Uterus (tissue), 4 donors: ENCODE measurements around the gene ACVR1. TPM values are rescaled to one million over a fixed set of nuclear protein-coding genes. Genes with fewer than 3 reads are reported as not detected.

Experiments
- DNase-seq, 2 donors: peaks; one replicate each; pipeline ENCODE4 v3.0.0-alpha.2; 2019 to 2020
- H3K27ac ChIP-seq, 2 donors: fragments of 200-600 bp; sonication (generic); 1 replicate in 1 of 2; 2 replicates in 1 of 2; pipeline ENCODE4 v1.5.1; 2016 to 2018
- H3K27me3 ChIP-seq, 2 donors: fragments of 200-600 bp; sonication (generic); one replicate each; pipeline ENCODE4 v1.5.1; 2018 to 2019; ENCODE audit warnings: control low read depth in 1 of 2
- H3K36me3 ChIP-seq, 2 donors: fragments of 200-600 bp; sonication (generic); one replicate each; pipeline ENCODE4 v1.5.1; 2019; ENCODE audit warnings: control low read depth in 1 of 2
- H3K4me1 ChIP-seq, 2 donors: fragments of 200-600 bp; sonication (generic); one replicate each; pipeline ENCODE4 v1.5.1; 2018 to 2019; ENCODE audit warnings: control low read depth in 1 of 2
- H3K4me3 ChIP-seq, 2 donors: fragments of 200-600 bp; sonication (generic); 1 replicate in 1 of 2; 2 replicates in 1 of 2; pipeline ENCODE4 v1.5.1; 2018 to 2019; ENCODE audit warnings: mild to moderate bottlenecking in 1 of 2
- H3K9me3 ChIP-seq, 2 donors: fragments of 200-600 bp; sonication (generic); one replicate each; pipeline ENCODE4 v1.5.1; 2019; ENCODE audit warnings: control low read depth in 1 of 2
- POLR2A ChIP-seq, 2 donors: fragments of 450-650 bp; IDR thresholded peaks; one replicate each; pipeline ENCODE4 v1.6.1; 2016; ENCODE audit warnings: antibody characterized with exemption in 2 of 2, mild to moderate bottlenecking in 1 of 2, moderate library complexity in 1 of 2
- intact Hi-C: fragments of 100-400 bp; cut with DNase I; formaldehyde crosslinking; loops from one replicate; pipeline ENCODE4 v1.15.1; 2023; ENCODE audit warnings: low total_unique reads
- total RNA-seq, 4 donors: library from RNA; depleted of rRNA in 3 of 4; stranded (reverse); fragments of >200 nt in 3 of 4; gene quantifications; one replicate each; pipeline versions ENCODE4 v1.1.0 to v1.2.4, GENCODE V29; 2014 to 2023
- TF ChIP-seq, protein P1 (sequence below), 4 experiments: fragments of 200-600 bp in 2 of 4; fragments of 450-650 bp in 2 of 4; sonication (generic) in 2 of 4; IDR thresholded peaks; one replicate each; pipeline ENCODE4 v1.5.1; 2016 to 2019; ENCODE audit warnings: antibody characterized with exemption in 4 of 4, mild to moderate bottlenecking in 2 of 4, moderate library complexity in 1 of 4
- donor health status: DM: yes; HTN: yes; CAD: no.

ACVR1 gene
- total RNA-seq, 4 donors from 2014 or later = 30.3 to 398 (median 46.7) TPM

- Histone ChIP-seq H3K4me3 (no peak overlapping the region), H3K27me3 (no peaks in the 10 kb centered on the region), H3K4me1 (no peaks in the 10 kb centered on the region), H3K27ac (no peak overlapping the region), H3K9me3 (no peaks in the 10 kb centered on the region), H3K36me3 (no peaks in the 10 kb centered on the region)
- no peak for DNase-seq
- intact Hi-C loops = no loop called here
- no peak for TF ChIP-seq POLR2A (IDR thresholded peaks at IDR 0.05)
- TF ChIP-seq, protein P1, sequence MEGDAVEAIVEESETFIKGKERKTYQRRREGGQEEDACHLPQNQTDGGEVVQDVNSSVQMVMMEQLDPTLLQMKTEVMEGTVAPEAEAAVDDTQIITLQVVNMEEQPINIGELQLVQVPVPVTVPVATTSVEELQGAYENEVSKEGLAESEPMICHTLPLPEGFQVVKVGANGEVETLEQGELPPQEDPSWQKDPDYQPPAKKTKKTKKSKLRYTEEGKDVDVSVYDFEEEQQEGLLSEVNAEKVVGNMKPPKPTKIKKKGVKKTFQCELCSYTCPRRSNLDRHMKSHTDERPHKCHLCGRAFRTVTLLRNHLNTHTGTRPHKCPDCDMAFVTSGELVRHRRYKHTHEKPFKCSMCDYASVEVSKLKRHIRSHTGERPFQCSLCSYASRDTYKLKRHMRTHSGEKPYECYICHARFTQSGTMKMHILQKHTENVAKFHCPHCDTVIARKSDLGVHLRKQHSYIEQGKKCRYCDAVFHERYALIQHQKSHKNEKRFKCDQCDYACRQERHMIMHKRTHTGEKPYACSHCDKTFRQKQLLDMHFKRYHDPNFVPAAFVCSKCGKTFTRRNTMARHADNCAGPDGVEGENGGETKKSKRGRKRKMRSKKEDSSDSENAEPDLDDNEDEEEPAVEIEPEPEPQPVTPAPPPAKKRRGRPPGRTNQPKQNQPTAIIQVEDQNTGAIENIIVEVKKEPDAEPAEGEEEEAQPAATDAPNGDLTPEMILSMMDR (IDR thresholded peaks at IDR 0.05) = no peak
Measured at GRCh38 chr2:157920736-157921135, 44.6 kb upstream of the ACVR1 start.

GRCh38 chr2:157919181-157919580 is 43.1 kb upstream of the ACVR1 start:
- no peak overlapping the region for H3K4me3 ChIP-seq
- H3K4me1 ChIP-seq = no peaks in the 10 kb centered on the region
- no peaks in the 10 kb centered on the region for H3K27me3 ChIP-seq
- intact Hi-C loops = no loop called here
- no peak for TF ChIP-seq POLR2A (IDR thresholded peaks at IDR 0.05)
- TF ChIP-seq, protein P1 (IDR thresholded peaks at IDR 0.05) = no peak
- H3K36me3 ChIP-seq = no peaks in the 10 kb centered on the region
- no peak for DNase-seq
- no peak overlapping the region for H3K27ac ChIP-seq
- no peaks in the 10 kb centered on the region for H3K9me3 ChIP-seq

- TF ChIP-seq, protein P1 (IDR thresholded peaks at IDR 0.05) = no peak
- no peak for TF ChIP-seq POLR2A (IDR thresholded peaks at IDR 0.05)
- intact Hi-C loops = no loop called here
- no peak for DNase-seq
- H3K27me3 ChIP-seq = no peaks in the 10 kb centered on the region
- no peaks in the 10 kb centered on the region for H3K9me3 ChIP-seq
- H3K4me3 ChIP-seq = no peak overlapping the region
- no peaks in the 10 kb centered on the region for H3K4me1 ChIP-seq
- no peaks in the 10 kb centered on the region for H3K36me3 ChIP-seq
- H3K27ac ChIP-seq = no peak overlapping the region
Measured at GRCh38 chr2:157918319-157918718, 42.2 kb upstream of the ACVR1 start.

DNA sequence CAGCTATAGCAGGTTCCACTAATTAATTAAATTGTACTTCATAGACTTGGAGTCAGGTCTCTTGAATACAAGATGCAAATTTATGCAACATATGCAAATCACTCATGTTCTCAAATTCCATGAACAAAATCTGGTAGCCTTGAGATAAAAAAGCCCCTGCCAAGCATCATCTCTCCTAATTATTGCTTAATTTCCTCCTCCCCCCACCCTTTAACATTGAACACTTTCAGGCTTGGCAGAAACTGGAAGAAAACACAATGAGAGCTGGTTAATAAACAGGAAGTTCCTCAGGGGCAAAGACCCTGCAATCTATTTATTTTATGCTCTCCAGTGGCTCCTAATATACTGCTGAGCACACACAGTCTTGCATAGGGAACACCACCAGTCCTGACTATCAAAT is 35.6 kb upstream of the ACVR1 start:
- no peaks in the 10 kb centered on the region for H3K36me3 ChIP-seq
- H3K27me3 ChIP-seq = no peaks in the 10 kb centered on the region
- intact Hi-C loops = no loop called here
- no peak for TF ChIP-seq POLR2A (IDR thresholded peaks at IDR 0.05)
- TF ChIP-seq, protein P1 (IDR thresholded peaks at IDR 0.05) = no peak
- H3K4me1 ChIP-seq = no peaks in the 10 kb centered on the region
- H3K27ac ChIP-seq = no peak overlapping the region
- H3K4me3 ChIP-seq = no peak overlapping the region
- no peaks in the 10 kb centered on the region for H3K9me3 ChIP-seq
- no peak for DNase-seq

- Histone ChIP-seq H3K27me3 (no peaks in the 10 kb centered on the region), H3K27ac (no peak overlapping the region), H3K36me3 (no peaks in the 10 kb centered on the region), H3K9me3 (no peaks in the 10 kb centered on the region), H3K4me1 (no peaks in the 10 kb centered on the region), H3K4me3 (no peak overlapping the region)
- DNase-seq = no peak
- TF ChIP-seq, protein P1 (IDR thresholded peaks at IDR 0.05) = no peak
- TF ChIP-seq POLR2A (IDR thresholded peaks at IDR 0.05) = no peak
- intact Hi-C loops = no loop called here
Measured at GRCh38 chr2:157911246-157911645, 35.1 kb upstream of the ACVR1 start.
